A673 (cell line): ENCODE results near the gene VAV1.

ENCODE experiments used
- CTCF ChIP-seq: fragments of 300-800, 200-600 bp; sonication (generic); conservative IDR thresholded peaks from 2 replicates; pipeline ENCODE4 v1.5.1; 2017; ENCODE audit warnings: low read depth, mild to moderate bottlenecking, antibody characterized with exemption, low read length, moderate library complexity, mixed read lengths
- EZH2 ChIP-seq: fragments of 200-600 bp; sonication (generic); IDR thresholded peaks from 2 replicates; pipeline ENCODE4 v1.6.1; 2017; ENCODE audit warnings: borderline replicate concordance, low read depth, mild to moderate bottlenecking, mixed read lengths, antibody characterized with exemption, low read length; ENCODE audit not compliant: poor library complexity, severe bottlenecking

DNA sequence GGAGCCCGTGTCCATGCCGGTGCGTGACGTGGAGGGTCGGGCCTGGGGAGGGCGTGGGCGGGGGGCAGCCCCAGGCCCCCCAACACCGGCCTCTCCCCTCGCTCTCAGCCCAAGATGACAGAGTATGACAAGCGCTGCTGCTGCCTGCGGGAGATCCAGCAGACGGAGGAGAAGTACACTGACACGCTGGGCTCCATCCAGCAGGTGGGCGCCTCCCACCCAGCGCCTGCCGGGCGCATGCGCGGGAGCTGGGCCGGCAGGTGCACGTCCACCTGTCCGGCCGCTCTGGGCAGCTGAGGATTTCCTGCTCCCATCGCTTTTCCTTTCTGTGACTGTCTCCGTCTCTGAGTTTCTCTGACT lies 49.8 kb downstream of the VAV1 start:
- TF ChIP-seq CTCF = no peak
- TF ChIP-seq EZH2 = no peak
